Measurements from ENCODE around the gene NFE2L3.
"Not testable (repeated sequence)": the region's sequence is repeated elsewhere in the genome, so short reads cannot be mapped to it uniquely, and the experiment has no call there.

Gene NFE2L3

GRCh38 chr7:26168458-26169023, 16.5 kb downstream of the NFE2L3 start:
- no peak for DNase-seq (ENCODE audit: low spot score)

GRCh38 chr7:26169271-26169670, 17.3 kb downstream of the NFE2L3 start:
- DNase-seq (ENCODE audit: low spot score) = no peak

DNA sequence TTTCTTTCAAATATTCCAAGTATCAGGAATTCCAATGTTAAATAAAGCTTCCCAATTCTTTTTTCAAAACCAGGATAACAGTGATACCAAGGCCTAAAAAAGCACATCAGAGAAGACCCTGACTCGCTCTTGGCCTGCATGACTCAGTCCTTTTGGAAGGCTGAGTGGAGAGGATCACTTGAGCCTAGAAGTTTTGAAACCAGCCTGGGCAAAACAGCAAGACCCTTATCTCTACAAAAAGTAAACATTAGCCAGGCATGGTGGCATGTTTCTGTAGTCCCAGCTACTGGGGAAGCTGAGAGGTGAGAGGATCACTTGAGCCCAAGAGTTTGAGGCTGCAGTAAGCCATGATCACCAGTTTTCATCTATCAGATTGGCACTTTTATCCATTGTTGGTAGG, 18.7 kb downstream of the NFE2L3 start:
- no peak for DNase-seq (ENCODE audit: low spot score)

- no peak for DNase-seq (ENCODE audit: low spot score)
Measured at GRCh38 chr7:26171601-26172000, 19.6 kb downstream of the NFE2L3 start.

DNA sequence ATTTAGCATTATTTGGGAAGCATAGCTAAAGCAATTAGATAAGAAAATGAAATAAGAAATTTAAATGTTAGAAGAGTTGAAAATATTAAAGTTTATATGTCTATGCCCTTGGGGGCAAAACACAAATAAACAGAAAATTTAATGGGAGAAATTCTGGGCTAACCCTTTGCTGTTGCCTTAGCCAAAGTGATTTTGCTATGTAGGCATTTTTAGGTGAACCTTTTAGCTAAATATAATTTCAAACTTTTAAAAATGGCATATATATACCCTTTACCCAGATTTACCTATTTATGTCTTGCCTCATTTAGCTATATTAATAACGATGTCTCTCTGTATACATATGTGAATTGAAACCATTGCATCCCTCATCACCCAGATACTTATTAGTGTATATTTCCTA, 20.1 kb downstream of the NFE2L3 start:
- no peak for DNase-seq (ENCODE audit: low spot score)

DNA sequence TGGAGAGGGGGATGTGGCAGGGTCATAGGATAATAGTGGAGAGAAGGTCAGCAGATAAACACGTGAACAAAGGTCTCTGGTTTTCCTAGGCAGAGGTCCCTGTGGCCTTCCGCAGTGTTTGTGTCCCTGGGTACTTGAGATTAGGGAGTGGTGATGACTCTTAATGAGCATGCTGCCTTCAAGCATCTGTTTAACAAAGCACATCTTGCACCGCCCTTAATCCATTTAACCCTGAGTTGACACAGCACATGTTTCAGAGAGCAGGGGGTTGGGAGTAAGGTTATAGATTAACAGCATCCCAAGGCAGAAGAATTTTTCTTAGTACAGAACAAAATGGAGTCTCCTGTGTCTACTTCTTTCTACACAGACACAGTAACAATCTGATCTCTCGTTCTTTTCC, 23.9 kb downstream of the NFE2L3 start:
- not testable (repeated sequence) for DNase-seq (ENCODE audit: low spot score)

GRCh38 chr7:26176696-26177095, 24.7 kb downstream of the NFE2L3 start:
- DNase-seq (ENCODE audit: low spot score) = not testable (repeated sequence)

- not testable (repeated sequence) for DNase-seq (ENCODE audit: low spot score)
Measured at GRCh38 chr7:26177269-26177668, 25.3 kb downstream of the NFE2L3 start.

GRCh38 chr7:26178272-26178960, 26.4 kb downstream of the NFE2L3 start:
- DNase-seq (ENCODE audit: low spot score) = no peak

DNA sequence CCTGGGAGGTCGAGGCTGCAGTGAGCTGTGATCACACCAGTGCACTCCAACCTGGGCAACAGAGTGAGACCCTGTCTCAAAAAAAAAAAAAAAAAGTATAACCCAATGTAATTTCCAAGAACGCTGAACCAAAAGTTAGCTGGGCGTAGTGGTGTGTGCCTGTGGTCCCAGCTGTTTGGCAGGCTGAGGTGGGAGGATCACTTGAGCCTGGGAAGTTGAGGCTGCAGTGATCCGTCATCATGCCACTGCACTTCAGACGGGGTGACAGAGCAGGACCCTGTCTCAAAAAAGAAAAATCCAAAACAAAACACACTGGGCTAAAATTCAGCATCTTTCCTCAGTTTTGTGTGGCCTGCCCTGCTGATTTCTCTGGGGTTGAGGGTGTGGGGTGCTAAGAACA, 27.4 kb downstream of the NFE2L3 start:
- no peak for DNase-seq (ENCODE audit: low spot score)

DNA sequence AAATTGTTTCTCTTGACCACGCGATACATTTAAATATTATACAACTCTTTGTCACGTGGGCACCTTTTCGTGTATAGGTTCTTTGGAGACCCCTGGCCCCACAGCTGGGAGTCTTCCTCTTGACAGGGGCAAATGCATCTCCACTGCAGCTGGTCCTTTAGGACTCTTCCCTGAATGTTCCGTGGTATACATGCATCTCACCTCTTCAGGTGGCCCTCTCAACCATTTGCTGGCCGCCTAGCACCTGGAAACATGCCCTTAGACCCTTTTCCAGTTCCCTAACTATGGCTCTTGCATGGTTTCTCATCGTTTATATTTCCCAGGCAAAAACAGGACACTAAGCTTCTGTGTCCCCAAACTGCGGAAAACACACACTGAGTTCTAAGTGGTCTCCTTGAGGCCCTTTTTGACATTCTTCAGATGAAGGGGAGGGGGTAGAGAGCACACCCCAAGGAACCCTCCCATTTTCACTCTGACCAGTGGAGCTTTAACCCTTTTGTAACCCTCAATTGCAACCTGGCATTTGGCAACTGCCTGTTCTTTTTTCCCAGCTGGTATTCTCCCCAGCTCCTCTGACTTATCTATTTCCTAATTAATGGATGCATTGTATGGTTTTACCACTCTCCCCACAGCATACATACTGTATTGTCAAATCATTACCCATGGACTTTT, 28.0 kb downstream of the NFE2L3 start:
- DNase-seq (ENCODE audit: low spot score) = no peak

- DNase-seq (ENCODE audit: low spot score) = no peak
Measured at GRCh38 chr7:26180792-26181198, 28.8 kb downstream of the NFE2L3 start.

GRCh38 chr7:26181474-26182227, 29.7 kb downstream of the NFE2L3 start:
- no peak for DNase-seq (ENCODE audit: low spot score)

DNA sequence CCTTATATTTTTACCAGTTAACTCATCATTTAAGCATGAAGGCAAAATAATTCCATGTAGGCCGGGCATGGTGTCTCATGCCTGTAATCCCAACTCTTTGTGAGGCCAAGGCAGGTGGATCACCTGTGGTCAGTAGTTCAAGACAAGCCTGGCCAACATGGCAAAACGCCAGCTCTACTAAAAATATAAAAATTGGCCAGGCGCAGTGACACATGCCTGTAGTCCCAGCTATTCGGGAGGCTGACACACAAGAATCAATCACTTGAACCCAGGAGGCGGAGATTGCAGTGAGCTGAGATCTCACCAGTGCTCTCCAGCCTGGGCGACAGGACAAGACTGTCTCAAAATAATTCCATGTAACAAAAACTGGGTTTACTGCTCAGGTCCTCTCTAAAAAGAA, 30.3 kb downstream of the NFE2L3 start:
- no peak for DNase-seq (ENCODE audit: low spot score)

DNA sequence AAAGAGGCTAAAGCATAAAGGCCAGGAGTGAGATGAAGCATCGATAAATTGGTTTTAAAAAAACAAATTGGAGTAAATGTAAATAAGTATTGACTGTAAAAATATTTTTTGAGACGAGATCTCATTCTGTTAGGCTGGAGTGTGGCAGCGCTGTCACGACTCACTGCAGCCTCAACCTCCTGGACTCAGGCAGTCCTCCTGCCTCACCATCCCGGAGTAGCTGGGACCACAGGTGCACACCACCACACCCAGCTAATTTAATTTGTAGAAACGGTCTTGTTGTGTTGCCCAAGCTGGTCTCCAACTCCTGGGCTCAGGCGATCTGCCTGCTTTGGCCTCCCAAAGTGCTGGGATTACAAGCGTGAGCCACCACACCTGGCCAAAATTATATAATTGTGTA, 30.7 kb downstream of the NFE2L3 start:
- no peak for DNase-seq (ENCODE audit: low spot score)

DNA sequence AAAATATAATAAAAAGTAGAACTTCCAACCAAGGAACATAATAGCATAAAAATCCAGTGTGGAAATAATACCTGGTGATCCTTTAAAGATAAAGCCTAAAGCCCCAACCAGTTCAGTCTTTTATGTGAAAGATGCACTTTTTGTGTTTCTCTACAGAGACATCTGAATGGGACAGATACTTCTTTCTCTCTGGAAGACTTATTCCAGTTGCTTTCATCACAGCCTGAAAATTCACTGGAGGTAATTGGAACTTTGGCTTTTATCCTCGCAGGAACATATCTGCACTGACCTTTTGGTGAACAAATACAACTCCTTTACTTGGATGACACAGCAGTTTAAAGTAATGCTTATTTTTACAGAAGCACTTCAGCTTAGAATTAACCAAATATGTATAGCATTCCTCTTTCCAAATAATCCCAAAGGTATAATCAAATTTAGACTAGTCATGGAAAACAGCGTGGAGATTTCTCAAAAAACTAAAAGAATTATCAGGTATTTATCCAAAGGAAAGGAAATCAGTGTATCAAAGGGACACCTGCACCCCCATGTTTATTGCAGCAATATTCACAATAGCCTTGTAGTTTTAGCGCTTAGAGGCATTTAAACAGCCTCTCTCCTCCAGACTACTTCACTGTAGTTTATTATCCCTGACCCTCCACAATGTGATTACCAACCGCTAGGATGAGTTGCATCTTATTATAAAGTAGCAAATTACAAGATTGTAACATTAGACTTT, 31.7 kb downstream of the NFE2L3 start:
- no peak for DNase-seq (ENCODE audit: low spot score)

- DNase-seq (ENCODE audit: low spot score) = not testable (repeated sequence)
Measured at GRCh38 chr7:26184281-26185101, 32.5 kb downstream of the NFE2L3 start.

DNA sequence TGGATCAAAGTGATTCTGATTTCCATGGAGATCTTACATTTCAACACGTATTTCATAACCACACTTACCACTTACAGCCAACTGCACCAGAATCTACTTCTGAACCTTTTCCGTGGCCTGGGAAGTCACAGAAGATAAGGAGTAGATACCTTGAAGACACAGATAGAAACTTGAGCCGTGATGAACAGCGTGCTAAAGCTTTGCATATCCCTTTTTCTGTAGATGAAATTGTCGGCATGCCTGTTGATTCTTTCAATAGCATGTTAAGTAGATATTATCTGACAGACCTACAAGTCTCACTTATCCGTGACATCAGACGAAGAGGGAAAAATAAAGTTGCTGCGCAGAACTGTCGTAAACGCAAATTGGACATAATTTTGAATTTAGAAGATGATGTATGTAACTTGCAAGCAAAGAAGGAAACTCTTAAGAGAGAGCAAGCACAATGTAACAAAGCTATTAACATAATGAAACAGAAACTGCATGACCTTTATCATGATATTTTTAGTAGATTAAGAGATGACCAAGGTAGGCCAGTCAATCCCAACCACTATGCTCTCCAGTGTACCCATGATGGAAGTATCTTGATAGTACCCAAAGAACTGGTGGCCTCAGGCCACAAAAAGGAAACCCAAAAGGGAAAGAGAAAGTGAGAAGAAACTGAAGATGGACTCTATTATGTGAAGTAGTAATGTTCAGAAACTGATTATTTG, 33.3 kb downstream of the NFE2L3 start:
- no peak for DNase-seq (ENCODE audit: low spot score)

- DNase-seq (ENCODE audit: low spot score) = no peak
Measured at GRCh38 chr7:26185844-26186180, 33.8 kb downstream of the NFE2L3 start.
